Measurements from ENCODE around the gene SLC44A1. TPM values are rescaled to one million over a fixed set of nuclear protein-coding genes. Genes with fewer than 3 reads are reported as not detected.

SLC44A1 gene
- total RNA-seq, 1 donor from 2014 or later = 16.5 TPM

DNA sequence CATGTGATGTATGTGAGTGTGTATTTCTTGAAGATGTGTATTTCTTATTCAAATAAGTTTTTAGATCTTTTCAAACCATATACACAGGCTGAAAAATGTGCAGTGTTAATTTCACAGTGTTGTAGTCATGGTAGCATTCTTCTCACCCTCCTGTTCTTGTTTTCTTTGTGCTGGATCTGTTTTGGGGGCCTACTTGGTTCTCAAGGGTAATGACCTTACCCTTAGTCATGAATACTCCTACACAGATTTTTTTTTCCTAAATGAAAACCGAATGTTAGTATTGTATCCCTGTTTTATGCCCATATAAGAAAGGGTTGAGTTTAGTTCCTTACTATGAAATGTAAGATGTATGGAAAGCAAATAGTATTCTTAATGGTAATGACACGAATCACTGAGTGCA is 88.0 kb downstream of the SLC44A1 start:
- DNase-seq (ENCODE audit: low read depth) = no peak
- H3K4me3 ChIP-seq (ENCODE audit: low read depth, low read length) = no peak overlapping the region
- no peaks in the 10 kb centered on the region for H3K36me3 ChIP-seq (ENCODE audit: control insufficient read depth, insufficient read depth, low read length)
- no peak for TF ChIP-seq CTCF (IDR thresholded peaks at IDR 0.05; ENCODE audit: insufficient read depth, low read length, poor library complexity, severe bottlenecking)
- H3K27me3 ChIP-seq (ENCODE audit: control insufficient read depth, insufficient read depth, low read length) = no peaks in the 10 kb centered on the region

DNA sequence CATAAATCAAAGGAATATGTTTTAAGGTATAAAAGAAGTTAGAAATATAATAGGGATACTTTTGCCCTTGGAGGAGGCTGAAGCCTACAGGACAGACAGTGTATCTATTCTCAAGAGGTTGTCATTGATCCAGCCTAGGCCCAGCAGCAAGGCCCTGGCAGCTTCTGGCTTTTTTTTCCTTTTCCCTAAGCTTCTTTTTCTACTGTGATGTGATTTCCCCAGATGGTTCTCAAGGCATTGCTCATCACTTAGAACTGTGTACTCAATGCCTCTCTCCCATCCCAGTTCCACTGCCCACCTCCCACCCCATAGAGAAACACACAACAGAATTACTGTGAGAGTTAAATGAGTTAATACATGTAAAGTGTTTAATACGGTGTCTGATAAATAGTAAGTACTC is 88.6 kb downstream of the SLC44A1 start:
- no peak for TF ChIP-seq CTCF (IDR thresholded peaks at IDR 0.05; ENCODE audit: insufficient read depth, low read length, poor library complexity, severe bottlenecking)
- H3K36me3 ChIP-seq (ENCODE audit: control insufficient read depth, insufficient read depth, low read length) = no peaks in the 10 kb centered on the region
- no peak overlapping the region for H3K4me3 ChIP-seq (ENCODE audit: low read depth, low read length)
- no peak for DNase-seq (ENCODE audit: low read depth)
- H3K27me3 ChIP-seq (ENCODE audit: control insufficient read depth, insufficient read depth, low read length) = no peaks in the 10 kb centered on the region

DNA sequence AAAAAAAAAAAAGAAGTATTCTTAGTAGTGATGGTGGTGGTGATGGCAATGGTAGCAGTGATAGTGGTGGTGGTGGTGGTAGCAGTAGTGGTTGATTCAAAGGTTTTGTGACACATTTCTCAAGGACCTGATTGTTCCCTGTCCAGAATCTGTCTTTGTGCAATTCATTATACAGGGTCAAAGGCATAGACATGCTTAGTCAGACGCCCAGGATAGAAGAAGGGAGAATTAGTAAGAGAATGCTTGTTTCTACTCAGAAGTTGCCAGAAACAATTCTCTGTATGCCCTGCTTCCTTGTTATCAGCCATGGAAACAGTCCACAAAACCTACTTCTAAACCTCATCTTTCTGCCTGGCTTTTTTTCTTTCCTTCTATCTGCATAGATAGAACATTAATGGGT is 89.4 kb downstream of the SLC44A1 start:
- no peak for DNase-seq (ENCODE audit: low read depth)
- Histone ChIP-seq H3K27me3 (ENCODE audit: control insufficient read depth, insufficient read depth, low read length) (no peaks in the 10 kb centered on the region), H3K36me3 (ENCODE audit: control insufficient read depth, insufficient read depth, low read length) (no peaks in the 10 kb centered on the region), H3K4me3 (ENCODE audit: low read depth, low read length) (no peak overlapping the region)
- TF ChIP-seq CTCF (IDR thresholded peaks at IDR 0.05; ENCODE audit: insufficient read depth, low read length, poor library complexity, severe bottlenecking) = no peak

- Histone ChIP-seq H3K4me3 (ENCODE audit: low read depth, low read length) (no peak overlapping the region), H3K27me3 (ENCODE audit: control insufficient read depth, insufficient read depth, low read length) (no peaks in the 10 kb centered on the region), H3K36me3 (ENCODE audit: control insufficient read depth, insufficient read depth, low read length) (no peaks in the 10 kb centered on the region)
- no peak for DNase-seq (ENCODE audit: low read depth)
- TF ChIP-seq CTCF (IDR thresholded peaks at IDR 0.05; ENCODE audit: insufficient read depth, low read length, poor library complexity, severe bottlenecking) = no peak
Measured at GRCh38 chr9:105338308-105338707, 93.9 kb downstream of the SLC44A1 start.

GRCh38 chr9:105339849-105340248 is 95.4 kb downstream of the SLC44A1 start:
- H3K36me3 ChIP-seq (ENCODE audit: control insufficient read depth, insufficient read depth, low read length) = no peaks in the 10 kb centered on the region
- no peak overlapping the region for H3K4me3 ChIP-seq (ENCODE audit: low read depth, low read length)
- no peaks in the 10 kb centered on the region for H3K27me3 ChIP-seq (ENCODE audit: control insufficient read depth, insufficient read depth, low read length)
- DNase-seq (ENCODE audit: low read depth) = no peak
- no peak for TF ChIP-seq CTCF (IDR thresholded peaks at IDR 0.05; ENCODE audit: insufficient read depth, low read length, poor library complexity, severe bottlenecking)

- Histone ChIP-seq H3K27me3 (ENCODE audit: control insufficient read depth, insufficient read depth, low read length) (no peaks in the 10 kb centered on the region), H3K4me3 (ENCODE audit: low read depth, low read length) (no peak overlapping the region), H3K36me3 (ENCODE audit: control insufficient read depth, insufficient read depth, low read length) (no peaks in the 10 kb centered on the region)
- no peak for TF ChIP-seq CTCF (IDR thresholded peaks at IDR 0.05; ENCODE audit: insufficient read depth, low read length, poor library complexity, severe bottlenecking)
- no peak for DNase-seq (ENCODE audit: low read depth)
Measured at GRCh38 chr9:105341434-105342146, 97.1 kb downstream of the SLC44A1 start.
